Measurements from ENCODE around the gene SEMA3D. TPM values are rescaled to one million over a fixed set of nuclear protein-coding genes. Genes with fewer than 3 reads are reported as not detected.

The SEMA3D gene
- total RNA-seq, 1 donor from 2014 or later: 0.50 TPM

GRCh38 chr7:84970670-84971069, 216.2 kb downstream of the SEMA3D start:
- DNase-seq (ENCODE audit: low read depth): no peak
- Histone ChIP-seq H3K36me3 (ENCODE audit: control insufficient read depth, insufficient read depth, low read length) (no peaks in the 10 kb centered on the region), H3K27me3 (ENCODE audit: control insufficient read depth, insufficient read depth, low read length) (no peaks in the 10 kb centered on the region), H3K4me3 (ENCODE audit: low read depth, low read length) (no peak overlapping the region)
- no peak for TF ChIP-seq CTCF (IDR thresholded peaks at IDR 0.05; ENCODE audit: insufficient read depth, low read length, poor library complexity, severe bottlenecking)

GRCh38 chr7:84953234-84953633, 233.6 kb downstream of the SEMA3D start:
- TF ChIP-seq CTCF (IDR thresholded peaks at IDR 0.05; ENCODE audit: insufficient read depth, low read length, poor library complexity, severe bottlenecking): no peak
- no peak for DNase-seq (ENCODE audit: low read depth)
- H3K4me3 ChIP-seq (ENCODE audit: low read depth, low read length): no peak overlapping the region
- H3K36me3 ChIP-seq (ENCODE audit: control insufficient read depth, insufficient read depth, low read length): no peaks in the 10 kb centered on the region
- H3K27me3 ChIP-seq (ENCODE audit: control insufficient read depth, insufficient read depth, low read length): no peaks in the 10 kb centered on the region

GRCh38 chr7:84950836-84951235, 236.0 kb downstream of the SEMA3D start:
- Histone ChIP-seq H3K27me3 (ENCODE audit: control insufficient read depth, insufficient read depth, low read length) (no peaks in the 10 kb centered on the region), H3K4me3 (ENCODE audit: low read depth, low read length) (no peak overlapping the region), H3K36me3 (ENCODE audit: control insufficient read depth, insufficient read depth, low read length) (no peaks in the 10 kb centered on the region)
- no peak for DNase-seq (ENCODE audit: low read depth)
- no peak for TF ChIP-seq CTCF (IDR thresholded peaks at IDR 0.05; ENCODE audit: insufficient read depth, low read length, poor library complexity, severe bottlenecking)

GRCh38 chr7:84949501-84949900, 237.4 kb downstream of the SEMA3D start:
- no peak for TF ChIP-seq CTCF (IDR thresholded peaks at IDR 0.05; ENCODE audit: insufficient read depth, low read length, poor library complexity, severe bottlenecking)
- no peak overlapping the region for H3K4me3 ChIP-seq (ENCODE audit: low read depth, low read length)
- H3K27me3 ChIP-seq (ENCODE audit: control insufficient read depth, insufficient read depth, low read length): no peaks in the 10 kb centered on the region
- H3K36me3 ChIP-seq (ENCODE audit: control insufficient read depth, insufficient read depth, low read length): no peaks in the 10 kb centered on the region
- no peak for DNase-seq (ENCODE audit: low read depth)

- no peak for TF ChIP-seq CTCF (IDR thresholded peaks at IDR 0.05; ENCODE audit: insufficient read depth, low read length, poor library complexity, severe bottlenecking)
- no peak overlapping the region for H3K4me3 ChIP-seq (ENCODE audit: low read depth, low read length)
- H3K36me3 ChIP-seq (ENCODE audit: control insufficient read depth, insufficient read depth, low read length): no peaks in the 10 kb centered on the region
- DNase-seq (ENCODE audit: low read depth): no peak
- H3K27me3 ChIP-seq (ENCODE audit: control insufficient read depth, insufficient read depth, low read length): no peaks in the 10 kb centered on the region
These were observed 237.8 kb downstream of the SEMA3D start for GRCh38 chr7:84949067-84949466.

GRCh38 chr7:84948634-84949033, 238.2 kb downstream of the SEMA3D start:
- Histone ChIP-seq H3K27me3 (ENCODE audit: control insufficient read depth, insufficient read depth, low read length) (no peaks in the 10 kb centered on the region), H3K4me3 (ENCODE audit: low read depth, low read length) (no peak overlapping the region), H3K36me3 (ENCODE audit: control insufficient read depth, insufficient read depth, low read length) (no peaks in the 10 kb centered on the region)
- no peak for TF ChIP-seq CTCF (IDR thresholded peaks at IDR 0.05; ENCODE audit: insufficient read depth, low read length, poor library complexity, severe bottlenecking)
- no peak for DNase-seq (ENCODE audit: low read depth)

Measured in kidney epithelial cell (primary cell).